Osteocyte (in vitro differentiated cells): ENCODE results near the gene APBA2. TPM values are rescaled to one million over a fixed set of nuclear protein-coding genes. Genes with fewer than 3 reads are reported as not detected.

Experiments used
- DNase-seq: peaks from one replicate; pipeline ENCODE4 v3.0.0; 2021; ENCODE audit warnings: mixed read lengths; ENCODE audit not compliant: unreplicated experiment; ENCODE audit errors: extremely low spot score
- H3K27ac Mint-ChIP-seq: one replicate; pipeline ENCODE4 v1.8.0; 2021; ENCODE audit warnings: mild to moderate bottlenecking, mixed read lengths; ENCODE audit not compliant: unreplicated experiment
- H3K27me3 Mint-ChIP-seq: one replicate; pipeline ENCODE4 v1.8.0; 2021; ENCODE audit warnings: mixed read lengths; ENCODE audit not compliant: unreplicated experiment
- H3K36me3 Mint-ChIP-seq: one replicate; pipeline ENCODE4 v1.8.0; 2021; ENCODE audit warnings: mixed read lengths; ENCODE audit not compliant: unreplicated experiment
- H3K4me1 Mint-ChIP-seq: one replicate; pipeline ENCODE4 v1.8.0; 2021; ENCODE audit warnings: mixed read lengths; ENCODE audit not compliant: unreplicated experiment
- H3K4me3 Mint-ChIP-seq: one replicate; pipeline ENCODE4 v1.8.0; 2021; ENCODE audit warnings: mild to moderate bottlenecking, moderate library complexity, mixed read lengths; ENCODE audit not compliant: unreplicated experiment
- H3K9me3 Mint-ChIP-seq: one replicate; pipeline ENCODE4 v1.8.0; 2021; ENCODE audit warnings: mixed read lengths; ENCODE audit not compliant: unreplicated experiment
- total RNA-seq: library from RNA; stranded (reverse); gene quantifications from 2 replicates; pipeline ENCODE4 v1.2.1, GENCODE V29; 2021
- TF ChIP-seq, protein P1 (sequence below): fragments of 200-600 bp; sonication (generic); IDR thresholded peaks from 2 replicates; pipeline ENCODE4 v1.5.0; 2021; ENCODE audit warnings: antibody characterized with exemption, mild to moderate bottlenecking, moderate library complexity

APBA2 gene
- total RNA-seq, 1 donor from 2014 or later, result 23.5 TPM

DNA sequence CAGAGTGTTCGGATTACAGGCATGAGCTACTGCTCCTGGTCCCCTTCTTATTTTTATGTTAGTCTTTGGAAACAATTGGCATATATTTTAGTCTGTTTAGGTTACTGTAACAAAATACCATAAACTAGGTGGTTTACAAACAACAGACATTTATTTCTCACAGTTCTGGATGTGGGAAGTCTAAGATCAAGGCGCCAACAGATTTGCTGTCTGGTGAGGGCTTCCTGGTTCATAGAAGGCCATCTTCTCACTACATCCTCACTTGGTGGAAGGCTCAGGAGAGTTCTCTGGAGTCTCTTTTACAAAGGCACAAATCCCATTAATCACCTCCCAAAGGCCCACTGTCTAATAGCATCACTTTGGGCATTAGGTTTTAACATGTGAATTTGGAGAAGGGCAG lies 101.0 kb downstream of the APBA2 start:
- Mint-ChIP-seq H3K9me3 (no peaks in the 10 kb centered on the region), H3K4me3 (no peak overlapping the region), H3K27me3 (no peaks in the 10 kb centered on the region), H3K4me1 (peaks cover 16% of the 10 kb centered on the region), H3K36me3 (no peaks in the 10 kb centered on the region), H3K27ac (no peak overlapping the region)
- DNase-seq, result no peak
- TF ChIP-seq, protein P1, sequence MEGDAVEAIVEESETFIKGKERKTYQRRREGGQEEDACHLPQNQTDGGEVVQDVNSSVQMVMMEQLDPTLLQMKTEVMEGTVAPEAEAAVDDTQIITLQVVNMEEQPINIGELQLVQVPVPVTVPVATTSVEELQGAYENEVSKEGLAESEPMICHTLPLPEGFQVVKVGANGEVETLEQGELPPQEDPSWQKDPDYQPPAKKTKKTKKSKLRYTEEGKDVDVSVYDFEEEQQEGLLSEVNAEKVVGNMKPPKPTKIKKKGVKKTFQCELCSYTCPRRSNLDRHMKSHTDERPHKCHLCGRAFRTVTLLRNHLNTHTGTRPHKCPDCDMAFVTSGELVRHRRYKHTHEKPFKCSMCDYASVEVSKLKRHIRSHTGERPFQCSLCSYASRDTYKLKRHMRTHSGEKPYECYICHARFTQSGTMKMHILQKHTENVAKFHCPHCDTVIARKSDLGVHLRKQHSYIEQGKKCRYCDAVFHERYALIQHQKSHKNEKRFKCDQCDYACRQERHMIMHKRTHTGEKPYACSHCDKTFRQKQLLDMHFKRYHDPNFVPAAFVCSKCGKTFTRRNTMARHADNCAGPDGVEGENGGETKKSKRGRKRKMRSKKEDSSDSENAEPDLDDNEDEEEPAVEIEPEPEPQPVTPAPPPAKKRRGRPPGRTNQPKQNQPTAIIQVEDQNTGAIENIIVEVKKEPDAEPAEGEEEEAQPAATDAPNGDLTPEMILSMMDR, result no peak

DNA sequence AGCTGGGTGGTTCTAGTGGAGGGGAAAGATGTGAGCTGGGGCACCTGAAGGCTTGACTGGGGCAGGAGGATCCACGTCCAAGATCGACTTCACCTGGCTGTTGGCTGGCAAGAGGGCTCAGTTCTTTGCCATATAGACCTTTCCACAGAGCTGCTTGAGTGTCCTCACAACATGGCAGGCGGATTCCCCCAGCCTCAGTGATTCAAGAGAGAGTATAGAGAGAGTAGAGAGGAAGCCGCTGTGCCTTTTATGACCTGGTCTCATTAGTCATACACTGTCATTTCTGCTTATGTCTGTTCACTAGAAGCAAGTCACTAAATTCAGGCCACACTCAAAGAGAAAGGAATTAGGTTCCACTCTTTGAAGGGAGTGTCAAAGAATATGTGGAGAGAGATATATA lies 101.6 kb downstream of the APBA2 start:
- no peak overlapping the region for H3K4me3 Mint-ChIP-seq
- TF ChIP-seq, protein P1, result no peak
- no peak overlapping the region for H3K27ac Mint-ChIP-seq
- no peak for DNase-seq
- H3K36me3 Mint-ChIP-seq, result no peaks in the 10 kb centered on the region
- H3K27me3 Mint-ChIP-seq, result no peaks in the 10 kb centered on the region
- no peaks in the 10 kb centered on the region for H3K9me3 Mint-ChIP-seq
- peaks cover 16% of the 10 kb centered on the region for H3K4me1 Mint-ChIP-seq

DNA sequence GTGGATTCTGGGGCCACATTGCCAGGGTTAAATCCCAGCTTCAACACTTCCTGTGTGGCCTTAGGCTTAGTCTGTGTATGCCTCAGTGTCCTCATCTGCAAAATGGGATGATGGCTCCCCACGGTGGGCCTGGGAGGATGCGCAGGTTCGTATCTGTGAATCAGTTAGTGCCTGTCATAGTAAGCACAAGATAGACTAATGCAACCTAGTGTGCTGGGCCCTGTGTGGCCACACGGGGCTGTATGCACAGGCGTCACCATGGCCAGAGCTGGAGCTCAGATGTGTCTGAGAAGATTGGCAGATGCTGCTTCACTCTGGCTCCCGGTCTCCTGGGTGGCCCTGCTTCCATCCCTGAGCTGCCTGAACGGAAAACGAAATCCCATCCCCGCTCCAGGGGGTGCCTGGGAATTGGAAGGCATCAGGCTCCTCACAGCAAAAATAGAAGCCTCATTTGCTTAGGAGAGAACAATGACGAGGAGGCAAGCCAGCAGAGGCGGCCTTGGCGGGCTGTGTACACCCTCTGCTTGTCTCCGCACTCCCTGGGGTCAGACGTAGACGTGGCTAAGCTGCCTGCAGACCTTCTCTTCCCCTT lies 103.6 kb downstream of the APBA2 start:
- Mint-ChIP-seq H3K27me3 (no peaks in the 10 kb centered on the region), H3K4me1 (peaks cover 28% of the 10 kb centered on the region), H3K4me3 (no peak overlapping the region), H3K9me3 (no peaks in the 10 kb centered on the region), H3K36me3 (no peaks in the 10 kb centered on the region), H3K27ac (no peak overlapping the region)
- TF ChIP-seq, protein P1, result peak; percentile 27
- DNase-seq, result no peak

DNA sequence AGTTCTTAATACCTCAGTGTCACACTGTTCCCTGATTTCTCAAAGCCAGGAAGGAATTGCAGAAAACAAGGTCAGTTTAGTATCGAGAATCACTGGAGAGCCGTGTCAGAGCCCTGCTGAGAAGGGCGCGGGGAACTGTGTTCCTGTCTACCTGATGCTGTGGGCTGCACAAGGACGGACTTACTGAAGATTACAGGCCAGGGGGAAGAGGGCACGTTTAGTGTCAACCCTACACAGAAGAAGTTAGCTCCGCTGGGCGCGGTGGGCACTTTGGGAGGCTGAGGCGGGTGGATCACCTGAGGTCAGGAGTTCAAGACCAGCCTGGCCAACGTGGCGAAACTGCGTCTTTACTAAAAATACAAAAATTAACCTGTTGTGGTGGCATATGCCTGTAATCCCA lies 104.1 kb downstream of the APBA2 start:
- Mint-ChIP-seq H3K4me1 (peaks cover 24% of the 10 kb centered on the region), H3K9me3 (no peaks in the 10 kb centered on the region), H3K27ac (no peak overlapping the region)

DNA sequence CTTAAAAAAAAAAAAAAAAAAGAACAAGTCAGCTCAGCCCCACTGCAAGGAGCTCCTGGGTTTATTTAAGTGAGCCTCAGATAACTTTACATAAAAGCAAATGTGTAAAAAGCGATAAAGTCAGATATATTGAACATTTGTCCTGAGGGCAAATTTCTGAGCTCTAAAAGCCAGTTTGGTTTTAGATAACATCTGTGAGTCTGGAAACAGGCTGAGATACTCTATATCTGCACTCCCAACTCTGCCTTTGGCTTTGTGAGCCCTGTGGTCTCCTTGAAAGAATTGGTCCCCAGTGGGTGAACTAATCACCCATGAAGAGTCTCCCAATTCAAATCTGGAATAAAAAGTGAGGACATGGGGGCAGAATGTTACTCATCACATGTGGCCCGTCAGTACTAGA lies 104.6 kb downstream of the APBA2 start:
- Mint-ChIP-seq H3K27me3 (no peaks in the 10 kb centered on the region), H3K4me3 (no peak overlapping the region), H3K36me3 (no peaks in the 10 kb centered on the region), H3K9me3 (no peaks in the 10 kb centered on the region), H3K4me1 (peaks cover 19% of the 10 kb centered on the region), H3K27ac (no peak overlapping the region)
- no peak for DNase-seq
- TF ChIP-seq, protein P1, result no peak

More for the DNA sequence above, 104.1 kb downstream of the APBA2 start:
- DNase-seq, result no peak
- Mint-ChIP-seq H3K36me3 (no peaks in the 10 kb centered on the region), H3K4me3 (no peak overlapping the region), H3K27me3 (no peaks in the 10 kb centered on the region)
- TF ChIP-seq, protein P1, result no peak
